SK-N-SH treated with all-trans-retinoic acid at 6 μM for 48 hours (cell line): Measurements from ENCODE around the gene ZNF469.

Experiments used
- ATAC-seq: fragments of 200-7000 bp; cut with Tn5 transposase; 3 replicates; pipeline ENCODE4 v1.9.1; 2020; ENCODE audit warnings: mild to moderate bottlenecking, moderate library complexity
- ARNTL ChIP-seq: fragments of 450-650 bp; formaldehyde crosslinking; IDR thresholded peaks from 2 replicates; pipeline ENCODE4 v1.5.0; 2020; ENCODE audit warnings: low read depth, mild to moderate bottlenecking, moderate library complexity, borderline replicate concordance
- OSR1 ChIP-seq: fragments of 250-450 bp; sonication (Bioruptor Pico); IDR thresholded peaks from 2 replicates; pipeline ENCODE4 v1.8.0; 2022; ENCODE audit warnings: moderate library complexity, mild to moderate bottlenecking, inconsistent platforms
- PATZ1 ChIP-seq: fragments of 250-450 bp; sonication (Bioruptor Pico); IDR thresholded peaks from 2 replicates; pipeline ENCODE4 v1.8.0; 2020; ENCODE audit warnings: mild to moderate bottlenecking, moderate library complexity, borderline replicate concordance
- PPARA ChIP-seq: fragments of 250-450 bp; sonication (Bioruptor Pico); IDR thresholded peaks from 2 replicates; pipeline ENCODE4 v1.5.0; 2020; ENCODE audit warnings: mild to moderate bottlenecking, borderline replicate concordance
- TCF4 ChIP-seq: fragments of 250-450 bp; sonication (Bioruptor Pico); IDR thresholded peaks from 2 replicates; pipeline ENCODE4 v1.8.0; 2021; ENCODE audit warnings: mild to moderate bottlenecking, moderate library complexity, borderline replicate concordance
- TOX ChIP-seq: fragments of 250-450 bp; sonication (Bioruptor Pico); IDR thresholded peaks from 2 replicates; pipeline ENCODE4 v1.8.0; 2021; ENCODE audit warnings: mild to moderate bottlenecking, moderate library complexity, borderline replicate concordance
- TSHZ2 ChIP-seq: fragments of 250-450 bp; sonication (Bioruptor Pico); IDR thresholded peaks from 2 replicates; pipeline ENCODE4 v1.5.0; 2020; ENCODE audit warnings: mild to moderate bottlenecking, moderate library complexity
- ZFP30 ChIP-seq: fragments of 450-650 bp; formaldehyde crosslinking; IDR thresholded peaks from 2 replicates; pipeline ENCODE4 v1.5.0; 2022; ENCODE audit warnings: mild to moderate bottlenecking, moderate library complexity
- ZNF565 ChIP-seq: fragments of 450-650 bp; formaldehyde crosslinking; conservative IDR thresholded peaks from 2 replicates; pipeline ENCODE4 v1.5.0; 2020; ENCODE audit warnings: low read depth, mild to moderate bottlenecking, moderate library complexity
- ZNF70 ChIP-seq: fragments of 450-650 bp; formaldehyde crosslinking; IDR thresholded peaks from 2 replicates; pipeline ENCODE4 v1.5.0; 2020; ENCODE audit warnings: mild to moderate bottlenecking, moderate library complexity
- ZNF8 ChIP-seq: fragments of 450-650 bp; formaldehyde crosslinking; IDR thresholded peaks from 2 replicates; pipeline ENCODE4 v1.5.0; 2020; ENCODE audit warnings: mild to moderate bottlenecking, moderate library complexity

ZNF469 gene

DNA sequence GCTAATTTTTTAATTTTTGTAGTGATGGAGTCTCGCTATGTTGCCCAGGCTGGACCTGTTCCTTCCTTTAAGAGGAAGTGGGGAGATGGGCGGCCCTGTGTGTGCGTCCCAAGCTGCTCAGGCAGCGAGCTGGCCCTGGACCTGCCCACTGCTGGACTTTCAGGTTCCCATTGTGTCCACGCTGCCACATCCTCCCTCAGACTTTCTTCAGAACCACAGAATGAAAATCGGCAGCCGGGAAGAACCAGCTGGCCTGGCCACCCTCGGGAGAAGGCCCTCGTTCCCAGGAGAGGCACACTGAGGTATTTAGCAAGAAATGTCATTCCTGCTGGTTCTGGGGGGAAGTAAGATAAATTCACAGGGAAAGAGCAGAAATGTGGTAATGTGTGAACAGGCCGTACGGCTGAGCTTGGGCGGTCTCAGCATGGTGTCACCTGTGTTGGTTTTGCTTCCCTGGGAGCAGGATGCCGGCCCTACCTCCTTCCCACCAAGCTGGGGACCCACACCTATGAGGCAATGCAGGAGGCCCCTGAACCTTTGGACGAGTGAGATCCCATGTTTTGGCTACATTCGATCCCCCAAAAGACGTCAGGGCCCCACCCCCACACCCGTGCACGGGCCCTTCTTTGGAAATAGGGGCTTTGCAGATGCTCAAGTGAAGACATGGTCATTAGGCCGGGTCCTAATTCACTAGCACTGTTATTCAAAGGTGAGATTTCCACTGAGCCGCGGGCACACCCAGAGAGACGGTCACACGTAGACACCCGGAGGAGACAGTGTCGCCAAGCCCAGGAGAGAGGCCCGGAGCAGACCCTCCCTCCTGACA is 35.9 kb upstream of the ZNF469 start:
- no peak for ATAC-seq
- TF ChIP-seq PATZ1 (CRISPR knock-in tag), result no peak
- TF ChIP-seq ARNTL (CRISPR knock-in tag), result no peak
- TF ChIP-seq TSHZ2 (CRISPR knock-in tag), result no peak
- TF ChIP-seq ZNF8, result no peak
- TF ChIP-seq TCF4 (CRISPR knock-in tag), result no peak

DNA sequence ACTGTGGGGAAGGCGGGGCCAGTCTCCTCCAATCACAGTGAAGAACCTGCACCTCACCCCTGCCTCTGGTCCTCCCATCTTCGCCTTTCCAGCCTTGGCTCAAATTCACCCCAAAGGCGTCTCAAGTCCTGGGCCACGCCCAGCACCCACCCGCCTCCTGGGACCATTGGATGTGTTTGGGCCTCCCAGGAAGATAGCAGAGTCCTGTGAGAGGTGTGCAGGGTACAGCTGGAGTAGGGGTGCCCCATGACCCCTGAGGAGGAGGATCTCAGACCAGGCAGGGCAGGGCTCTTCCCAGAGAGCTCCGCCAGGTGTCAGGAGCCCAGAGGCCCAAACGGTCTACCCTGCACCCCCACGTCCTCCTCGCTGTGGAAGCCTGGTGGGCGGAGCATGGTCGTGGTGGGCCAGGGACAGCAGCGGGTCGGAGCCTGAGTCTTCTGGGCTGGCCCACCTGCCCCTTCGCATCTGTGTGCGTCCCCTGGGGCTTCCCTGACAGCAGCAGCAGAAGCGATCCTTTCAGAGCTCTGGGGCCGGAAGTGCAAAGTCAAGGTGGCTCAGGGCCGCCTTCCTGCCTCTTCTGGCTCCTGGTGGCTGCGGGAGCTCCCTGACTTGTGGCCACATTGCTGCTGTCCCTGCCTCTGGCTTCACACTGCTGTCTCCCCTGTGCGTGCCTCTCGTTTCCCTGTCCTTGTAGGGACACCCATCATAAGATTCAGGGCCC is 34.9 kb upstream of the ZNF469 start:
- TF ChIP-seq ZFP30 (CRISPR knock-in tag) (no peak), ZNF565 (no peak), OSR1 (no peak), TSHZ2 (CRISPR knock-in tag) (no peak), PPARA (no peak), TOX (CRISPR knock-in tag) (no peak)
- ATAC-seq, result no peak

DNA sequence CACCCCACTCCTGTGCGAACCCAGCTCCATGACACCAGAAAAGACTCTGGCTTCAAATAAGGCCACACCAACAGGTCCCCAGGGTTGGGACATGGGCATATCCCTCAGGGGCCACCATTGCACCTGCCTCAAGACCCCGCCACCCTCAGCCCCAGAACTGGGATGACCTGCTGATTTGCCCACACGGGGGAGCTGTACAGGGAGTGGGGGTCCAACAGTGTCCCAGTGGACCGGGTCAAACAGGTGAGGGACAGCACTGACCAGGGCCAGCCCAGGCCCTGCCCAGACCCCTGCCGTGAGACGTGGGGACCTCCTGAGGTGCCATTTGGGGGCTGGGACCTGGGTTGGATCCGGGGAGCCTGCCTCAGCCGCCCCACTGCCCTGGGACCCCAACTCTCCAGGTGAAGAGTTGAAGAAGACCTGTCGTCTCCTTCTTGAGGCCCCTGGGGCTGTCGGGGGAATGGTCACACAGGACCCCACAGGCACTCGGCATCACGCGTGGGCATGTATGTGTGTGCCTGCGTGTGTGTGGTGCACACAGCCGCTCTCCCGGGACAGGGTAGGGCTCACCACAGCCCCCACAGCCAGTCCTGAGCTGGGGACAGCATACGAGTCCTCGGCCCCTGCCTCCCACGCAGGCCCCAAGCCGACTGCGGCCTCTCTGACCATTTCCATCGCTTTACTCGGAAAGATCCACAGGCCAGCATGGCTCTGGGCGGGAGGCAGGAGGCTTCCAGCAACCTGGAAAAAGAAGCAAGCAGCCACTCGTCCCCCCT is 34.2 kb upstream of the ZNF469 start:
- no peak for ATAC-seq
- TF ChIP-seq TOX (CRISPR knock-in tag) (no peak), ZNF70 (CRISPR knock-in tag) (no peak), TSHZ2 (CRISPR knock-in tag) (no peak), PATZ1 (CRISPR knock-in tag) (no peak)
- TF ChIP-seq, all 23 proteins: peak for 0
